ENCODE results near the gene ZRANB1. TPM values are rescaled to one million over a fixed set of nuclear protein-coding genes. Genes with fewer than 3 reads are reported as not detected.

Gene ZRANB1
- total RNA-seq, 2 donors from 2014 or later: 17.9 to 28.7 TPM

- H3K9me3 ChIP-seq: no peaks in the 10 kb centered on the region
- 98% methylated on average over 11 of the region's 11 CpGs for WGBS
- no peaks in the 10 kb centered on the region for H3K27me3 ChIP-seq (replicated peaks; ENCODE audit: insufficient read depth)
- no peak overlapping the region for H3K4me3 ChIP-seq
- intact Hi-C loops (cut with DNase I): no loop called here
- H3K27ac ChIP-seq: no peak overlapping the region
- H3K36me3 ChIP-seq: no peaks in the 10 kb centered on the region
- TF ChIP-seq POLR2AphosphoS5 (IDR thresholded peaks at IDR 0.05) (no peak), POLR2A (IDR thresholded peaks at IDR 0.05) (no peak), CTCF (IDR thresholded peaks at IDR 0.05) (no peak)
- DNase-seq (ENCODE audit: low spot score): no peak
- H3K4me1 ChIP-seq (replicated peaks): no peaks in the 10 kb centered on the region
Measured at GRCh38 chr10:124899151-124899550, 42.8 kb upstream of the ZRANB1 start.

GRCh38 chr10:124902462-124902861, 39.5 kb upstream of the ZRANB1 start:
- 100% methylated on average over 1 of the region's 1 CpG for WGBS

GRCh38 chr10:124903111-124903510, 38.8 kb upstream of the ZRANB1 start:
- H3K36me3 ChIP-seq: no peaks in the 10 kb centered on the region
- WGBS: 31% methylated on average over 2 of the region's 2 CpGs
- no peak overlapping the region for H3K4me3 ChIP-seq
- H3K4me1 ChIP-seq (replicated peaks): no peaks in the 10 kb centered on the region
- TF ChIP-seq POLR2A (IDR thresholded peaks at IDR 0.05) (no peak), POLR2AphosphoS5 (IDR thresholded peaks at IDR 0.05) (no peak), CTCF (IDR thresholded peaks at IDR 0.05) (no peak)
- no peaks in the 10 kb centered on the region for H3K27me3 ChIP-seq (replicated peaks; ENCODE audit: insufficient read depth)
- H3K27ac ChIP-seq: no peak overlapping the region
- intact Hi-C loops (cut with DNase I): no loop called here
- no peak for DNase-seq (ENCODE audit: low spot score)
- no peaks in the 10 kb centered on the region for H3K9me3 ChIP-seq

More at GRCh38 chr10:124902462-124902861, 39.5 kb upstream of the ZRANB1 start:
- H3K27me3 ChIP-seq (replicated peaks; ENCODE audit: insufficient read depth): no peaks in the 10 kb centered on the region
- H3K4me3 ChIP-seq: no peak overlapping the region
- no peaks in the 10 kb centered on the region for H3K36me3 ChIP-seq
- no peak for TF ChIP-seq POLR2AphosphoS5 (IDR thresholded peaks at IDR 0.05)
- TF ChIP-seq POLR2A (IDR thresholded peaks at IDR 0.05): no peak
- no peak for TF ChIP-seq CTCF (IDR thresholded peaks at IDR 0.05)
- H3K4me1 ChIP-seq (replicated peaks): no peaks in the 10 kb centered on the region
- DNase-seq (ENCODE audit: low spot score): no peak
- intact Hi-C loops (cut with DNase I): no loop called here
- no peaks in the 10 kb centered on the region for H3K9me3 ChIP-seq
- no peak overlapping the region for H3K27ac ChIP-seq

- intact Hi-C loops (cut with DNase I): no loop called here
- WGBS: 93% methylated on average over 2 of the region's 2 CpGs
- no peak for DNase-seq (ENCODE audit: low spot score)
- H3K27ac ChIP-seq: no peak overlapping the region
- no peaks in the 10 kb centered on the region for H3K27me3 ChIP-seq (replicated peaks; ENCODE audit: insufficient read depth)
- H3K36me3 ChIP-seq: no peaks in the 10 kb centered on the region
- no peaks in the 10 kb centered on the region for H3K4me1 ChIP-seq (replicated peaks)
- H3K9me3 ChIP-seq: no peaks in the 10 kb centered on the region
- TF ChIP-seq POLR2A (IDR thresholded peaks at IDR 0.05): no peak
- no peak for TF ChIP-seq POLR2AphosphoS5 (IDR thresholded peaks at IDR 0.05)
- TF ChIP-seq CTCF (IDR thresholded peaks at IDR 0.05): no peak
- H3K4me3 ChIP-seq: no peak overlapping the region
Measured at GRCh38 chr10:124904796-124905195, 37.1 kb upstream of the ZRANB1 start.

GRCh38 chr10:124906551-124907001, 35.3 kb upstream of the ZRANB1 start:
- intact Hi-C loops (cut with DNase I): no loop called here
- DNase-seq (ENCODE audit: low spot score): no peak
- H3K4me3 ChIP-seq: no peak overlapping the region
- 73% methylated on average over 9 of the region's 9 CpGs for WGBS
- H3K9me3 ChIP-seq: no peaks in the 10 kb centered on the region
- TF ChIP-seq CTCF (IDR thresholded peaks at IDR 0.05) (no peak), POLR2A (IDR thresholded peaks at IDR 0.05) (no peak), POLR2AphosphoS5 (IDR thresholded peaks at IDR 0.05) (no peak)
- H3K36me3 ChIP-seq: no peaks in the 10 kb centered on the region
- H3K27me3 ChIP-seq (replicated peaks; ENCODE audit: insufficient read depth): no peaks in the 10 kb centered on the region
- H3K27ac ChIP-seq: no peak overlapping the region
- no peaks in the 10 kb centered on the region for H3K4me1 ChIP-seq (replicated peaks)

Data from prostate gland (tissue), 2 donors.